Measurements from ENCODE around the gene EIF4G3.
"Not testable (repeated sequence)": the region's sequence is repeated elsewhere in the genome, so short reads cannot be mapped to it uniquely, and the experiment has no call there.

Gene EIF4G3

GRCh38 chr1:21152423-21153100 lies 24.1 kb downstream of the EIF4G3 start:
- no peak for DNase-seq

GRCh38 chr1:21149855-21150432 lies 26.8 kb downstream of the EIF4G3 start:
- no peak for DNase-seq

DNA sequence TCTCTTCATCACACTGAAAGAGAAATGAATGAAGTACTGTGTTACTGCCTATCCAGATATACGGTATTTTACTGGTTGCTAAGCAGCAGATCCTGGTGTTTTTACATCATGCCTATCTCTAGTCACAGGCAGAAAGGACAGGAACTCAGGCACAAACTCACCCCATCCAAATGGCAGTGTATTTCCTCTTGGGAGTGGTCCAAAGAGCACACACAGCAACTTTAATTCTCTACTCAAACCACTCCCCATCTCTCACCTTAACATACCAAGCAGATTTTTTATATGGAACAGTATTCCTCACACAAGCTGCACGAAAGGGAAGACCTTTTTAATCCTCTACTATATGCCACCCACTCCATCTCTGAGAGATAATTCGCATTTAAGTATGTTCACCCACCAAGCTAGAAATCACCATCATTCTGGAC lies 27.3 kb downstream of the EIF4G3 start:
- no peak for DNase-seq

DNA sequence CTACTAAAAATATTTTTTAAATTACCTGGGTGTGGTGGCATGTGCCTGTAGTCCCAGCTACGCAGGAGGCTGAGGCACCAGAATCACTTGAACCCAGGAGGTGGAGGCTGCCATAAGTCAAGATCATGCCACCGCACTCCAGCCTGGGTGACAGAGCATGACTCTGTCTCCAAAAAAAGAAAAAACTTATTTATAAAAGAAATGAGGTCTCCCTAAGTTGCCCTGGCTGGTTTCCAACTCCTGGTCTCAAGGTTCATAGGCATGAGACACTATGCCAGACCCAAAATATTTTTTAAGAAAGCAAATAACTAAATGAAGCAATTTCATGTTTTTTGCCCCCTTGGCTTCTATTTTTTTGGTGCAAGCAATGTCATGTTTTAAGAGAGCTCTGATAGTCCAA lies 32.9 kb downstream of the EIF4G3 start:
- DNase-seq, result no peak

DNA sequence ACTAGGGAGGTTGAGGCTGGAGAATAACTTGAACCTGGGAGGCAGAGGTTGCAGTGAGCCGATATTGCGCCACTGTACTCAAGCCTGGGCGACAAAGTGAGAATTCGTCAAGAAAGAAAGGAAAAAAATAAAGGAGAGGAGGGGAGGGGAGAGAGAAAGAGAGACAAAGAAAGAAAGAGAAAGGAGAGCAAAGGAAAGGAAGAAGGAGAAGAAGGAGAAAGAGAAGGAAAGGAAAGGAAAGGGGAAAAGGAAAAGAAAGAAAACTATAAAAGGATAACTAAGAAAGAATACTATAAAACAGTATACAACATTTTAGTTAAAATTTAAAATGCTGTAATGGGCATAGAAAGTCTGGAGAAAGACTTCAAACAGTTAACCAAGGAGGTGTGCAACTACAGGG lies 33.6 kb downstream of the EIF4G3 start:
- no peak for DNase-seq

DNA sequence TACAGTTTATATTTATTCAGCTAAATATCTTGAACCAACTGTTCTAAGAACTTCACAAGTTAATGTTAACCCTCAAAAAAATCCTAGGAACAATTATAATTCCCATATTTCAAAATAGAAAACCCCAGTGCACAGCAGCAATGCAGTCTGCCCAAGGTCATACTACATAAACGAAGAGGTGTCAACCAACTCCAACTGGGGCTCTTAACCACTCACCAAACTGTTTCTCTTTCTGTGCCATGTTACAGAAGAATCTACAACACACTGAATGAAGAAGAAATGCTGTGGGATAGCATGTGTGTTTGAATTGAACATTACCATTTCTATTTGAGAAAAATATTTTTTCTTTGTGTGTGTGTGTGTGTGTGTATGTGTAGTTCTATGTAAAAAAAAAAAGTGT lies 35.7 kb downstream of the EIF4G3 start:
- DNase-seq, result no peak

DNA sequence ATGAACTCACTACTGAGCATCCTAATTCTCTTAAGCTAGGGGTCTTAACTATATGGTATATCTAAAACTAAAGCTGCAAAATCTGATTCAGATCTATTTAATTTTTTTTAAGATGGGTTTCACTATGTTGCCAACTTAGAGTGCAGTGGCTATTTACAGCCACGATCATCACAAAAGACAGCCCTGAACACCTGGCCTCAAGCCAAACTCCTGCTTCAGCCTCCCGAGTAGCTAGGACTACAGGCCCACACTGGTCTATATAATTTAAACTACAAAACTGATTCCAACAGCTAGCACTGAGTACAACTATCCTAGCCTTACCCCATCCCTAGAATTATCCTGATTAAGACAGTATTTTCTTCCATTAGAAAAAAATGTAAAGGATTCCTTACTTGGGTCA lies 37.1 kb downstream of the EIF4G3 start:
- DNase-seq, result no peak

DNA sequence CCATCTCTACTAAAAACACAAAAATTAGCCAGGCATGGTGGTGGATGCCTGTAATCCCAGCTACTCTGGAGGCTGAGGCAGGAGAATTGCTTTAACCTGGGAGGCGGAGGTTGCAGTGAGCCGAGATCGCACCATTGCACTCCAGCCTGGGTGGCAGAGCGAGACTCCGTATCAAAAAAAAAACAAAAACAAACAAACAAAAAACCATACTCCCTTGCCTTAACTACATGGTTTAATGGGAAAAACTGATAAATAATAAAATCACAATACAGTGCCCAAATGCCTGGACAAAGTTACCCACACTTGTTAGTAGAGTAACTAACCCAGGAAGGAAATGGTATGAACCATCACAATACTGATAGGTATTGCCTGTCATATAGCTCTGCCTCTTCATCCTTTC lies 40.4 kb downstream of the EIF4G3 start:
- not testable (repeated sequence) for DNase-seq

DNA sequence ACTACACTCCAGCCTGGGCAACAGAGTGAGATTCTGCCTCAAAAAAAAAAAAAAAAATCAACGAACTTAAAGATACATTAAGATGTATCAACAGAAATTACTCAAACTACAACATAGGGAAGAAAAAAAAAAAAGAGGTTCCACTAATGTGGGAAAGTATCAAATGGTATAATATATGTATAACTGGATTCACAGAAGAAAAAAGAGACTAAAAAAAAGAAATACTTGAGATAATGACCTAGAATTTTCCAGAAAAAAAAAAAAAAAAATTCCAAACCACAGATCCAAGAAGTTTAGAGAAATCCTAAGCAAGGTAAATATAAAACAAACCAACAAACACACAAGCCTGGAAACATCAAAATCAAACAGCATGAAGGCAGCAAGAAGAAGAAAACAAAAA lies 45.5 kb downstream of the EIF4G3 start:
- no peak for DNase-seq

DNA sequence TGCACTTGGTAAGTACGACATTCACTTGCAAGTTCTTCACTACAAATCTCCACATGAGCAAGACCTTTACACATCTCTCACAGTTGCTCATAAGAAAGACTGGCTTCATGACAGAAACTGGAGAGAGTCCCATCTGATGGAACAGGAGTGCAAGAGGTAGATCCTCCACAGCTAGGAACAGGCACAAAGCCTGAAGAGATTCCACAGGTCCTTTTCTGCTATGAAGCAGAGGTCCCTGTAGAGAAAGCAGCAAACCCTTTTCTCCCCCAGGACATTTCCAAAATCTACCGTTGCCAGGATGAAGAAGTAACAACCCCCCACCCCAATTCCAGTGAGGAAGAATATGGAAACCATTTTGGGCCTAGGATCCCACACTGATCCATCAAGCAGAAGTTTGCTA lies 47.3 kb downstream of the EIF4G3 start:
- no peak for DNase-seq

DNA sequence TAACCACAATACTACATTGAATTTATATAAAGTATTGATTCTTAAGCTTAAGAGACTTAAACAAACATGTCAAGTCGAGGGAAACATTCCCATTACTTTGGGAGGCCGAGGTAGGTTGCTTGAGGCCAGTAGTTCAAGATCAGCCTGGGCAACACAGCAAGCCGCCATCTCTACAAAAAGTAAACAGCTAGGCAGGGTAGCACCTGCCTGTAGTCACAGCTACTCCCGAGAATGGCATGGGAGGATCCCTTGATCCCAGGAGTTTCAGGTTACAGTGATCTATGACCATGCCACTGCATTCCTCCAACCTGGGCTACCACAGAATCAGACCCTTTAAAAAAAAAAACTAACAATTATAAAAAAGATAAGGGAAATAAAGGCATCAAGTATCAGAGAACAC lies 50.4 kb downstream of the EIF4G3 start:
- no peak for DNase-seq

GRCh38 chr1:21124846-21125245 lies 51.9 kb downstream of the EIF4G3 start:
- DNase-seq, result no peak

DNA sequence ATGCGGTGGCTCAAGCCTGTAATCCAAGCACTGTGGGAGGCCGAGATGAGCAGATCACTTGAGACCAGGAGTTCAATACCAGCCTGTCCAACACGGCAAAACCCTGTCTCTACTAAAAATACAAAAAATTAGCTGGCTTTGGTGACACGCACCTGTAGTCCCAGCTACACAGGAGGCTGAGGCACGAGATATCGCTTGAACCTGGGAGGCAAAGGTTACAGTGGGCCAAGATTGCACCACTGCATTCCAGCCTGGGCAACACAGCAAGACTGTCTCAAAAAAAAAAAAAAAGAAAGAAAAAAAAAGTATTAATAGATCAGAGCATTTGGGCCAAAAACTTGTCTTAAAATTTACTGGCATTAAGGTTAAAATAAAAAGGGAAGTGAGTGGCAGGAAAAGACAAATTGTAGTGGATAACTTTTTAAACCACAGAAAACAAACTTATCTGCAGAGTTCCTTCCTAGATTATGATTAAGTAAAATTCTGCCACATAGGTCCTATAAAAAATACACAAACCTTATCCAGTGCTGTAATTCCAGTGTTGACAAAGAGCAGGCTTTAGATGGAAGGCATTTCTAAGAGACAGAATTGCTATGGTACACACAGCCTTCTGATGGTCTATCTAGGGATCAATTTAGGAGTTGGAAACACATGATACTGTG lies 53.3 kb downstream of the EIF4G3 start:
- no peak for DNase-seq

GRCh38 chr1:21121764-21122471 lies 54.8 kb downstream of the EIF4G3 start:
- DNase-seq, result no peak

GRCh38 chr1:21118167-21118566 lies 58.5 kb downstream of the EIF4G3 start:
- no peak for DNase-seq

- DNase-seq, result no peak
Observed at GRCh38 chr1:21117597-21118001, 59.1 kb downstream of the EIF4G3 start.

DNA sequence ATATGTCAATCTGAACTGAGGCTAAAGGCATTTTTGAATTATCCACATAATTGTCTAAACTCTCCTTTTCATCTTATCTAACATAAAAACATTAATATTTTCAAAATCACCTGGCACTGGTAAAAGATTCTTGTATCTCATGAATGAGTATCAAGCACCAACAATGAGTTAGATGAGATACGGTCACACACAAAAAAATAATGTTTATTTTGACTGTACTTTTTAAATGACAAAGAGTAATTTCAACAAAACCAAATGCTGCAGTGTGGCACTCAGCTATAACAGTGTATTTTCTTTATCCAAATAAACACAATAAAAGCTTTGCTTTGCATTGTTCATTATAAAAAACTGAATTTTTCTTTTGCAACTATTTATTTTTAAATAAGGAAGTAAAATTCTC lies 59.5 kb downstream of the EIF4G3 start:
- no peak for DNase-seq

- no peak for DNase-seq
Observed at GRCh38 chr1:21115098-21115760, 61.5 kb downstream of the EIF4G3 start.

DNA sequence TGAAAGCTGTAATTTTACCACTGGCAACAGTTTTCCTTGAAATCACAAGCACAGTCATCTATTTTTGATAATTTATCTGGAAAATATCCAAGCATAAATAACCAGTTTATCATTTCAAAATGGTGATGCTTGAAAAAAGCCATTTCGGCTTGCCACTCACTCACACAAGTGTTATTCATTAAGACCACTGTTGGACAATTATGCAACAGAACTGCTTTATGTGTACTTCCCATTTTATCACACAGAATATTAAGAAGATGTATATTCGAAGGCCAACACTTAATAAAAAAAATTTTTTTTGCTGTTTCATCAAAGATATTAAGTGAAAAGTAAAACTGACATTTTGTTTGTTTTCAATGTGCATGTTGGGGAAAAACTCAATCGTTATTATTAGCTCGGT lies 62.3 kb downstream of the EIF4G3 start:
- DNase-seq, result no peak

DNA sequence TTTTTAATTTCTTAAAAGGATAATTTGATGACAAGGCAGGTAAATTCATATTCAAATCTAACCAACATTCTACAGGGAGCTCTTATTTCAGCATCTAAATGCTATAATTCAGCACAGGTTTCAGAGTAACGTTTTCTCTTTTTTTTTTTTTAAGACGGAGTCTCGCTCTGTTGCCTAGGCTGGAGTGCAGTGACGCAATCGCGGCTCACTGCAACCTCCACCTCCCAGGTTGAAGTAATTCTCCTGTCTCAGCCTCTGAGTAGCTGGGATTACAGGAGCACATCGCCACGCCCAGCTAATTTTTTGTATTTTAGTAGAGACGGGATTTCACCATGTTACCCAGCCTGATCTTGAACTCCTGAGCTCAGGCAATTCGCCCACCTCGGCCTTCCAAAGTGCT lies 66.5 kb downstream of the EIF4G3 start:
- DNase-seq, result no peak

GRCh38 chr1:21106709-21107108 lies 70.0 kb downstream of the EIF4G3 start:
- no peak for DNase-seq

GRCh38 chr1:21106238-21106637 lies 70.5 kb downstream of the EIF4G3 start:
- no peak for DNase-seq

GRCh38 chr1:21105807-21106206 lies 70.9 kb downstream of the EIF4G3 start:
- DNase-seq, result no peak

Data from stimulated activated CD4-positive, alpha-beta T cell treated with anti-CD3 and anti-CD28 coated beads, Interleukin-15, amount 100 ng/mL, for 24 hours (primary cell).